Putamen (tissue), 1 donor: ENCODE data around the gene TRPV5.

ENCODE experiments used
- DNase-seq: peaks from one replicate; pipeline ENCODE4 v3.0.0-alpha.2; 2016; ENCODE audit warnings: low spot score

TRPV5 gene

DNA sequence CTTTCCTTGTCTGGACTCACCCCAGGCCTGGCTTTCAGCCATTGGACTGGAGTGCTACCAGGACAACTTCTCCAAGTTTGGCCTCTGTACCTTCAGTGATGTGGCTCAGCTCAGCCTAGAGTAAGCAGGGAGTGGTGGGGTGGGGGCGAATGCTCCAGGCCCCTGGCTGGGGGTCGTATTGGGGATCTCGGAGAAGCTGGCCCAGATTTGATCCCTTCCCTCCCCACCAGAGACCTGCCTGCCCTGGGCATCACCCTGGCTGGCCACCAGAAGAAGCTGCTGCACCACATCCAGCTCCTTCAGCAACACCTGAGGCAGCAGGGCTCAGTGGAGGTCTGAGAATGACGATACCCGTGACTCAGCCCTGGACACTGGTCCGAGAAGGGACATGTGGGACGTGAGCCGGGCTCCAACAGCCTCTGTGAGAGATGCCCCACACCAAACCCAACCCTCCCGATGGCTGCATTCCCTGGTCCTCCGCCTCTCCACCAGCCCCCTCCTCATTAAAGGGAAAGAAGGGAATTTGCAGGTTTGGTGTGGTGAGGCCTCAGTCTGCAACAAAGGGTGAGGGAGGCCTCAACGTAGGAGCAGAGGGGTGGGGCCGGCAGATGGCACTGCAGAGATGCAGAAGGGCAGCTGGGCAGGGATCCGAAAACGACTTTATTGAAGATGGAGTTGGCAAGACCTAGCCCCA is 62.8 kb downstream of the TRPV5 start:
- no peak for DNase-seq

DNA sequence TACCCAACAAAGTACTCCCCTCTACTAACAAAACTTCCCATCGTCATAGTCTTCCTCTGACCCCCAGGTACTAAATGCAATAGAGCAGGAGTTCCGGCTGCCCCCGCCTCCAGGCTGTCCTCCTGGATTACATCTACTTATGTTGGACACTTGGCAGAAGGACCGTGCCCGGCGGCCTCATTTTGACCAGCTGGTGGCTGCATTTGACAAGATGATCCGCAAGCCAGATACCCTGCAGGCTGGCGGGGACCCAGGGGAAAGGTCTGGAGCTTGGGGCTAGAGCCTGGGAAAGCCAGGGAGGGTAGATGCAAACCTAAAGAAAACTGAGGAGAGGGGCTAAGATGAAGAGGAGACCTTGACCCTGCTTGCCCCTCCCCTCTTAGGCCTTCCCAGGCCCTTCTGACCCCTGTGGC is 63.4 kb downstream of the TRPV5 start:
- no peak for DNase-seq

DNA sequence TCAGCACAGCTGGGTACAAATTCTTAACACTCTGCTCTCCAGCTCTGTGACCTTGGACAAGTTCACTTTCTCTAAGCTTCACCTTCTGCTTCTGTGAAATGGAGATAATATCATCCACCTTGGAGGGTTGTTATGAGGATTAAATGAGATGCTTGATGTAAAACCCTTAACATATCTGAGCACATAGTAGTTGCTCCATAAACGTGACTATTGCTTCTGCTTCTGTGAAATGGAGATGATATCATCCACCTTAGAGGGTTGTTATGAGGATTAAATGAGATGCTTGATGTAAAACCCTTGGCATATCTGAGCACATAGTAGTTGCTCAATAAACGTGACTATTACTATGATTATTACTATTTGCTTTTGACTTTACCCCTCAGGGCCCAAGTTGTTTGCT is 64.1 kb downstream of the TRPV5 start:
- DNase-seq, result no peak

DNA sequence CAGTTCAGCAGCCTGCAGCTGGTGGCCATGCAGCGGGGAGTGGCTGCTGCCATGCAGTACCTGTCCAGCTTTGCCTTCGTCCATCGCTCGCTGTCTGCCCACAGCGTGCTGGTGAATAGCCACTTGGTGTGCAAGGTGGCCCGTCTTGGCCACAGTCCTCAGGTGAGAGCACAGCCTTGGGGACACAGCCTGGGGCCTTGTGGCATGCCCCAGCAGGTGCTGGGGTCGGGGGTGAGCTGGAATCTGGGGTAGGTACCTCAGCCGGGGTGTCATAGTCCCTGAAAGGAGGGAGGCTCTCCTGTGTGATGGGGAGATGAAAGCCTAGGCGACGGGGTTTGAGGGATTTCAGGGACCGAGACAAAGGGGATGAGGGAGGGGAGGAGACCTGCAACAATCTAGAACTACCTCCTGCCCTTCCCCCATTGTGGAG is 64.5 kb downstream of the TRPV5 start:
- DNase-seq, result no peak

DNA sequence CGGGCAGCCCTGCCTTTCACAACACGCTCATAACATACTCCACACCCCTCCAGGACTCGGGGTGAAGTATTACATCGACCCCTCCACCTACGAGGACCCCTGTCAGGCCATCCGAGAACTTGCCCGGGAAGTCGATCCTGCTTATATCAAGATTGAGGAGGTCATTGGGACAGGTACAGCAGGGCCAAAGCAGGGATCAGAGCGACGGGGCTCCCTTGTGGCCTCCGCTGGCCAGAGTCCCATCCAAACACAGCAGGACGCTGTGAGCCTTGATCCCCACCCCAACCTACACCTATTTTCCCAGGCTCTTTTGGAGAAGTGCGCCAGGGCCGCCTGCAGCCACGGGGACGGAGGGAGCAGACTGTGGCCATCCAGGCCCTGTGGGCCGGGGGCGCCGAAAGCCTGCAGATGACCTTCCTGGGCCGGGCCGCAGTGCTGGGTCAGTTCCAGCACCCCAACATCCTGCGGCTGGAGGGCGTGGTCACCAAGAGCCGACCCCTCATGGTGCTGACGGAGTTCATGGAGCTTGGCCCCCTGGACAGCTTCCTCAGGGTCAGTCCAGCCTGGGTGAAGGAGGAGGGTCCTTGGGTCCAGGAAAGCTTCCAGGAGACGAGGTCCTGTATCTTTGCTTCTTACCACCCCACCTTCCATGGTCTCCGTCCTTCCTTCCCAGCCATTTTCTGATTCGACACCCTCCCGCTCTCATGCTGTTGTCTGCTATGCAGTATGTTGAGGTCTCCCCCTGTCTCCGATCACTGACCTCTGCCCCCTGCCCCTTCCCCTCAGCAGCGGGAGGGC is 65.2 kb downstream of the TRPV5 start:
- no peak for DNase-seq

DNA sequence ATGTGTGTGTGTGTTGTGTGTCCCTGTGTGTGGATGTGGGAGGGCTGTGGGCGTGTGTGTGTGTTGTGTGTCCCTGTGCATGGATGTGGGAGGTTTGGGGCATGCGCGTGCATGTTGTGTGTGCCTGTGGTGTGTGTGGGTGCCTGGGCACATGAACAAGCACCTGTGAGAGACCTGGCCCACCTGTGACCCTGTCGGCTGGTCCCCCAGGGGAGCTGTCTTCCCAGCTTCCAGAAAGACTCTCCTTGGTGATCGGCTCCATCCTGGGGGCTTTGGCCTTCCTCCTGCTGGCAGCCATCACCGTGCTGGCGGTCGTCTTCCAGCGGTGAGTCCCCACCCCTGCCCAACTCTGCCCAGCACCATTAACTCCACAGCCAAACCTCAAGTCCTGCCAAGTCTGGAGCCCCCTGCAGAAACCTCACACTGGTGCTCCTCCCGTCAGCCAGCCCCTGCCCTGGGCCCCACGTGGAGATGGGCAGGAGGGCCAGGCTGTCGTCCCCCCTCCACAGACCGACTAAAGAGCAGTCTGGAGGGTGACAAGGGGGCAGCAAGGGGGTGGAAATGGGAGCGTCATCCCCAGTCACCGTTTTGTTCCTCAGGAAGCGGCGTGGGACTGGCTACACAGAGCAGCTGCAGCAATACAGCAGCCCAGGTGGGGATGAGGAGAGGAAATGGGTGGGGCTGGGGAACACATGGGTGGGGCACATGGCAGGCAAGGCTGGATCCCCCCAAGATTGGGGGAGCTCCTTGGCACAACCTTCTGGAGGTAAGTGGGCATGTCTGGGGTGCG is 66.0 kb downstream of the TRPV5 start:
- no peak for DNase-seq

DNA sequence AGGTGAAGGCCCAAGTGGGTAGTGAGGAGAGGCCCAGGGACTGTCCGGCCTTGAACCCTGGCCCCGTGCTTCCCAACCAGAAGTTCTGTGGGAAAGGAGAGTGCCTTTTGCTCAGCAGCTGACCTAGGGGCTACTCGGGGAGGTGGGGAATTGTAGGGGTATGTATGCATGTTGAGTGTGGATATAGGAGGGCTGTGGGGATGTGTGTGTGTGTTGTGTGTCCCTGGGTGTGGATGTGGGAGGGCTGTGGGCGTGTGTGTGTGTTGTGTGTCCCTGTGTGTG is 66.5 kb downstream of the TRPV5 start:
- no peak for DNase-seq

DNA sequence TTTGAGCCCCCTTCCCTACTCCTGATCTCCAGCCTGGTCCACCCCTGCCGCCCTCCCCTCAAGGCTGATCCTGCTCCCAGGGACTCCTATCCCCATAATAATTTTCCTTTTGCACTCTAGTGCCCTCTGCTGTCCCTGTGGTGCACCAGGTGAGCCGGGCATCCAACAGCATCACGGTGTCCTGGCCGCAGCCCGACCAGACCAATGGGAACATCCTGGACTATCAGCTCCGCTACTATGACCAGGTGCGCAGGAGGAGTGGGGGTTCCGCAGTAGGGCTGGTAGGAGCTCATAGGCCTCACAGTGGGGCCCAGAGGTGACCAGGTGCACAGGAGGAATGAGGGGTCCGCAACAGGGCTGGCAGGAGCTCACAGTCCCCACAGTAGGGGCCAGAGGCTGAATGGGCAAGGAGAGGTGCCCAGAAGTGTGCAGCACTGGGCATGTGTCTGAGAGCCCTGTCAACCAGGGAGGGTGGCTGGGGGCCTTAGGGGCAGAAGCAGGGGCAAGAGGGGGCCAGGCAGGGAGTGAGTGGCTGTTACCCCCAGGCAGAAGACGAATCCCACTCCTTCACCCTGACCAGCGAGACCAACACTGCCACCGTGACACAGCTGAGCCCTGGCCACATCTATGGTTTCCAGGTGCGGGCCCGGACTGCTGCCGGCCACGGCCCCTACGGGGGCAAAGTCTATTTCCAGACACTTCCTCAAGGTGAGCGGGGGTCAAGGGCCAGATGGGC is 67.0 kb downstream of the TRPV5 start:
- no peak for DNase-seq

DNA sequence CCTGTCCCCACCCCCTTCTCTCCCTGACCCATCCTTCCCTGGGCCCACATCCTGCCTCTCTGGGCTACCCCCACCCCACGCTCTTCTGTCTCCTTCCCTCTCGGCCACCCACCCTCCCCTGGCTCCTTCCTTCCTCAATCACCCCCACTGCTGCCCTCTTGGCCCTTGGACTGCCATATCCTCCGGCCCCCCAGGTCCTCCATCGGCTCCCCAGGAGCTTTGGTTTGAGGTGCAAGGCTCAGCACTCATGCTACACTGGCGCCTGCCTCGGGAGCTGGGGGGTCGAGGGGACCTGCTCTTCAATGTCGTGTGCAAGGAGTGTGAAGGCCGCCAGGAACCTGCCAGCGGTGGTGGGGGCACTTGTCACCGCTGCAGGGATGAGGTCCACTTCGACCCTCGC is 67.8 kb downstream of the TRPV5 start:
- no peak for DNase-seq

DNA sequence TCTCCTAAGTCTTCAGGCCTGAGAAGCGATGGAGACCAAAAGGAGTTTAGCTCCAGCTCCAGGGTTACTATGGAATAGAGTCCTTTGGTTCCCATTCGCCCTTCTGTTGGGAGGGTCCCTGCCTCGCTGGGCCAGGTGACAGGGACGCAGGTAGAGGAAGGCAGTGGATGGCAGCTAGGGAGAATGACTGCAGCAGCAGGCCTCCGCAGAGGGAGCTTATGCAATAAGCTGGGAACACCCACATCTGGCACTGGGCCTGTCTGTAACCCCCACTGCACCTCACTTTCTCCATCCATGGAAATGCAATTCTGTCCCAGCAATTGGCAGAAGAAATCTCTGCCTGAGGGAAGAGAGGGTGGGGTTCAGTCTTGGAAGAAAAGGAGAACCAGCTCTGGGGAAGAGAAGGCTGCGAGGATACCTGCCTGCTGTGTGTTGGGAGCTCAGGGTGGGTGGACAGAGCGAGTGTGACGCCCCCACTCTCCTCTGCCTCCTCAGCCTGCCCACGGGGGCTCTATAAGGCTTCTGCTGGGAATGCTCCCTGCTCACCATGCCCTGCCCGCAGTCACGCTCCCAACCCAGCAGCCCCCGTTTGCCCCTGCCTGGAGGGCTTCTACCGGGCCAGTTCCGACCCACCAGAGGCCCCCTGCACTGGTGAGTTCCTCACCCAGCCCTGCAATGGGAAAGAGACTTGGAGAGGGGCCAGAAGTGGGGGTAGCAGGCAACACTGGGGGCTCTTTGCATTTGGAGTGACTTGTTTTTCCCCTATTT is 68.4 kb downstream of the TRPV5 start:
- peak; percentile 72 for DNase-seq

DNA sequence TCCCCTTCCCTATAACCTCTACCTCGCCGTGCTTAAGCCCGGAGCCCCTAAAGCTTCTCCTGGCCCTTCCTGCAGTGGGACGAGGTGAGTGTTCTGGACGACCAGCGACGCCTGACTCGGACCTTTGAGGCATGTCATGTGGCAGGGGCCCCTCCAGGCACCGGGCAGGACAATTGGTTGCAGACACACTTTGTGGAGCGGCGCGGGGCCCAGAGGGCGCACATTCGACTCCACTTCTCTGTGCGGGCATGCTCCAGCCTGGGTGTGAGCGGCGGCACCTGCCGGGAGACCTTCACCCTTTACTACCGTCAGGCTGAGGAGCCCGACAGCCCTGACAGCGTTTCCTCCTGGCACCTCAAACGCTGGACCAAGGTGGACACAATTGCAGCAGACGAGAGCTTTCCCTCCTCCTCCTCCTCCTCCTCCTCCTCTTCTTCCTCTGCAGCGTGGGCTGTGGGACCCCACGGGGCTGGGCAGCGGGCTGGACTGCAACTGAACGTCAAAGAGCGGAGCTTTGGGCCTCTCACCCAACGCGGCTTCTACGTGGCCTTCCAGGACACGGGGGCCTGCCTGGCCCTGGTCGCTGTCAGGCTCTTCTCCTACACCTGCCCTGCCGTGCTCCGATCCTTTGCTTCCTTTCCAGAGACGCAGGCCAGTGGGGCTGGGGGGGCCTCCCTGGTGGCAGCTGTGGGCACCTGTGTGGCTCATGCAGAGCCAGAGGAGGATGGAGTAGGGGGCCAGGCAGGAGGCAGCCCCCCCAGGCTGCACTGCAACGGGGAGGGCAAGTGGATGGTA is 69.5 kb downstream of the TRPV5 start:
- no peak for DNase-seq

DNA sequence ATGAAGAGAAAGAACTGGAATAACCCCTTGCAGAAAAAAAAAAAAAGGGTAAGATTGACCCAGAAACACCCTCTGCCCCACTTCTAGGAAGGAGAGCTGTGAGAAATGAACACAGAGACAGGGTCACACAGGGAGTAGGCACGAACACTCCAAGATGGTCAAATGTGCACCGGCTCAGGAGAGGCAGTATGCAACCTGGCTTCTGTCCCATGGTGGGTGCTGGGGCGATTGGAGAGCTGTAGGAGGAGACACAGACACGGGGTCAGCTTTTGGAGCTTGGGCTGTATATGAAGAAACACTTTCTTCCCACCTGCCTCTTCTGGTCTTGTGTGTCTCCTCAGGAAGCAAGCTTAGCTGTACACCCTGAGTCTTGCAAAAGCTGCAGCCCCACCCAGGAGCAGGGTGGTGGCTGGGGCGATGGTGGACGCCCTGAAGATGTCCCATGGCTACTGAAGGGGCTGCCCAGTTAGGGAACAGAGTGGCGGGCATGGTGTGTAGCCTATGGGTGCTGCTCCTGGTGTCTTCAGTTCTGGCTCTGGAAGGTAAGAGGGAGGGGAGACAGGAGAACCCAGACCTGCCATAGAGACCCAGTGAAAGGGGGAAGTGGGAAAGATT is 70.7 kb downstream of the TRPV5 start:
- DNase-seq, result no peak

DNA sequence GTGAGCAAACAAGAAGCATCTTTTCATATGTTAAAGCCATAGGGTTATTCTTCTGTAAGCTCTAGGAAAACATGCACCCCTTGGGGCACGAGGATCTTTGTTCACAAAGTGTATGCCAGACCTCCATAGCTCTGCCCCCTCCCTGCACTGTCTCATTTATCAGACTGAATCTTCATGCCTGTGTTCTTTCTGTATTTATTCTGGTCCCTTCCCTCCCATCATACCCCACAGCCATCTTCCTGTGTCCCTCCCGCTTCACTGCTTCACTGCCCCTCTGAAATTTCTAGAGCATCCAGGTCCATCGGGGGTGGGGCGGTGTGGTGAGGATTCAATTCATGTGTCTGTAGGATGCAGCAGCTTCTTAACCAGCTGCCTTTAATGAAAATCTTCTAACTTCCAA is 71.2 kb downstream of the TRPV5 start:
- DNase-seq, result no peak

DNA sequence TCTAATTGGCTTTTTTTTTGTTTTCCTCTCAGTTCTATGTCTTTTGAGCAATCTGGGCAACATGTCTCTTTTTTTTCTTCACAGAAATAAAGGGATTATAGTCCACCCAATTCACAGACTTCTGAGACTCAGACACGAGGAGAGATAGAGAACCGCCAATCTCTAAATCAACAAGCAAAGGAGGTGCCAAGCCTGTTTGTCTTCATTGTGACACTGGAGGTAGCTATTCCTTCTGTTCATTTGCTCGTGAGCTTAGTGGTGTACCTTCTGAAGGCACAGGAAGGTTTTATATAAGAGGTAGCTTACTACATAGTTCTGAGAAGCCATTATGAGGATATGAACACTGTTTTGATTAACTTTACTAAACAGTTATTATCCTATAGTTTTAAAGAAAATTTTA is 72.6 kb downstream of the TRPV5 start:
- DNase-seq, result no peak

DNA sequence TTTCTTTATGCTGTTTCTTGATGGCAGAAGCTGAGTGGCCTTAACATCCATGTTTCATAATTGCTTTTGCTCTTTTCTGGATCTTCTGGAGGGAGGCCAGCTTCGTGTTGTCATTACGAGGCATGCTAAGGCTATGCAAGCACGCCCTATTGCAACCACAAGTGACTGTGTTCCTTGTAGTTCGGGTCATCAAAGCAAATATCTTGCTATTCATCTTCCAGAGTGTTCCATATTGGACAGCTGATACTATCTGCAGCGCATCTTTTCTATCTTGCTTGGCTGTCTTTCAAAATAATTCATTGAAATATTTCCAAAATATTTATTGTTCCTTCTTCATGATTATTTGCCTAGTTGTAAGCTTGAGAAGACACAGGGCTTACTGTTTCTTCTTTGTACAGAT is 73.7 kb downstream of the TRPV5 start:
- no peak for DNase-seq

DNA sequence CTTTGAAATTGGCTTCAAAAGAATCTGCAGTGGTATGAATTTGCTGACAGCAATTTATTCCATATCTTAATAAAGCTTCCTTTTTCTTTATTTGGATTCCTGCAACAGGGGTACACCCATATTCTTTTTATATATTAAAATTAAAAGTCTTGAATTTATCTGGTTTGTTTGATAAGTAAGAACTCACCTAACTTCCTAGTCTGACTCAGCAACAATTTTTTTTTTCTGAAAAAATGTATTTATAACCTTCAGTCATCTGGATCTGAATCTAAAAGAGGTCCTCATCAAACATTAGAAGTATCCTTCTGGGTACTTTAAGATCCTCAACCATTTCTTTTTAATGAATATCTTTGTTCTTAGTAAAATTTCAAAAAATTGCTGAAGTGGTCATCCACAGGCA is 74.1 kb downstream of the TRPV5 start:
- no peak for DNase-seq
